ENCODE data around the gene PHACTR3. TPM values are rescaled to one million over a fixed set of nuclear protein-coding genes. Genes with fewer than 3 reads are reported as not detected.

Gene PHACTR3
- total RNA-seq, 1 donor from 2014 or later, result 0.06 TPM

GRCh38 chr20:59733351-59733750 is 129.0 kb downstream of the PHACTR3 start:
- no peak for DNase-seq (ENCODE audit: low read depth)
- TF ChIP-seq, protein P1, sequence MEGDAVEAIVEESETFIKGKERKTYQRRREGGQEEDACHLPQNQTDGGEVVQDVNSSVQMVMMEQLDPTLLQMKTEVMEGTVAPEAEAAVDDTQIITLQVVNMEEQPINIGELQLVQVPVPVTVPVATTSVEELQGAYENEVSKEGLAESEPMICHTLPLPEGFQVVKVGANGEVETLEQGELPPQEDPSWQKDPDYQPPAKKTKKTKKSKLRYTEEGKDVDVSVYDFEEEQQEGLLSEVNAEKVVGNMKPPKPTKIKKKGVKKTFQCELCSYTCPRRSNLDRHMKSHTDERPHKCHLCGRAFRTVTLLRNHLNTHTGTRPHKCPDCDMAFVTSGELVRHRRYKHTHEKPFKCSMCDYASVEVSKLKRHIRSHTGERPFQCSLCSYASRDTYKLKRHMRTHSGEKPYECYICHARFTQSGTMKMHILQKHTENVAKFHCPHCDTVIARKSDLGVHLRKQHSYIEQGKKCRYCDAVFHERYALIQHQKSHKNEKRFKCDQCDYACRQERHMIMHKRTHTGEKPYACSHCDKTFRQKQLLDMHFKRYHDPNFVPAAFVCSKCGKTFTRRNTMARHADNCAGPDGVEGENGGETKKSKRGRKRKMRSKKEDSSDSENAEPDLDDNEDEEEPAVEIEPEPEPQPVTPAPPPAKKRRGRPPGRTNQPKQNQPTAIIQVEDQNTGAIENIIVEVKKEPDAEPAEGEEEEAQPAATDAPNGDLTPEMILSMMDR (conservative IDR thresholded peaks at IDR 0.05; ENCODE audit: low read depth, low read length), result no peak
- H3K4me3 ChIP-seq (ENCODE audit: low read depth, low read length), result no peak overlapping the region

DNA sequence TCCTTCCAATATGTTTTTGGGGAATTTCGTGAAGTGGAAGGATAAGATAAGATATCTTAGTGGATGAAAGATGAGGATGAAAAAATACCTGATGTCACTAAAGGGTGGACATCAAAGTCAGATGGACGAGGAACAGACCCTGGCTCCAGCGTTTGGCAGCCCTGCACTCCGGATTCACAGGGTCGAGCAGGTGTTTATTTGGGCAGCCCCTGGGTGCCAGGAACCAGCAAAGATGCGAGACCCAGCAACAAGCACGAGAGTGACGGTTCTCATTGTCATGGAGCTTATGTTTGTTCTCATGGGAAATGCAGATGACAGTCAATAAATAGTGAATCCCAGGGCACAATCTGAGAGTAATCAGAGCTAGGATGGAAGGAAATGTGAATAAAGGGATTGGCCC is 131.1 kb downstream of the PHACTR3 start:
- H3K4me3 ChIP-seq (ENCODE audit: low read depth, low read length), result no peak overlapping the region
- TF ChIP-seq, protein P1 (conservative IDR thresholded peaks at IDR 0.05; ENCODE audit: low read depth, low read length), result no peak
- DNase-seq (ENCODE audit: low read depth), result no peak

GRCh38 chr20:59735917-59736316 is 131.6 kb downstream of the PHACTR3 start:
- no peak overlapping the region for H3K4me3 ChIP-seq (ENCODE audit: low read depth, low read length)
- DNase-seq (ENCODE audit: low read depth), result no peak
- TF ChIP-seq, protein P1 (conservative IDR thresholded peaks at IDR 0.05; ENCODE audit: low read depth, low read length), result no peak

- no peak overlapping the region for H3K4me3 ChIP-seq (ENCODE audit: low read depth, low read length)
- no peak for DNase-seq (ENCODE audit: low read depth)
- TF ChIP-seq, protein P1 (conservative IDR thresholded peaks at IDR 0.05; ENCODE audit: low read depth, low read length), result no peak
These were observed 132.0 kb downstream of the PHACTR3 start for GRCh38 chr20:59736366-59736765.

DNA sequence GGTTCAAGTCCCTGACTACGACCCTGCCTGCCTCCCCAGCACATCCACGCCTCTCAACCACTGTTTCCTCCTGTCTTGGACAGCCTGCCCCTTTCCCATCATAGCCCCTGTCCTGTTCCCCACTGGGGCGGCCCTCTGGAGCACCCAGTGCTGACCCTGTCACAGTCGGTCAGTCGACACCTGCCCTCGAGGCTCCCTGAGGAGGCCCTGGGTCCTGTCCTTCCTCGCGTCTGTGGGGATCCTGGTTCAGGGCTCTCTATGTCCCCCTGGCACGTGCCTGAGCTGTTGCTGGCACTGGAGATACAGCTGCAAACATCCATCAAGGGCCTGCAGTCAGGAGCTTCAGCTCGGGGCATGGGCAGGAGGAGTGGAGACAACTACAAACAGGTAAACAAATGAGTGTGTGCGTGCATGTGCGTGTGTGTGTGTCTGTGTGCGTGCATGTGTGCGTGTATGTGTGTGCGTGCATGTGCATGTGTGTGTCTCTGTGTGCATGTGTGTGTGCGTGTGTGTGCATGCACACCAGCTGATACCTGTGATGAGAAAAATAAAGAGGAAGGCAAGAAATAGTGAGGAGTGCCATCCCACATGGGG is 132.8 kb downstream of the PHACTR3 start:
- DNase-seq (ENCODE audit: low read depth), result no peak
- TF ChIP-seq, protein P1 (conservative IDR thresholded peaks at IDR 0.05; ENCODE audit: low read depth, low read length), result no peak
- H3K4me3 ChIP-seq (ENCODE audit: low read depth, low read length), result no peak overlapping the region

DNA sequence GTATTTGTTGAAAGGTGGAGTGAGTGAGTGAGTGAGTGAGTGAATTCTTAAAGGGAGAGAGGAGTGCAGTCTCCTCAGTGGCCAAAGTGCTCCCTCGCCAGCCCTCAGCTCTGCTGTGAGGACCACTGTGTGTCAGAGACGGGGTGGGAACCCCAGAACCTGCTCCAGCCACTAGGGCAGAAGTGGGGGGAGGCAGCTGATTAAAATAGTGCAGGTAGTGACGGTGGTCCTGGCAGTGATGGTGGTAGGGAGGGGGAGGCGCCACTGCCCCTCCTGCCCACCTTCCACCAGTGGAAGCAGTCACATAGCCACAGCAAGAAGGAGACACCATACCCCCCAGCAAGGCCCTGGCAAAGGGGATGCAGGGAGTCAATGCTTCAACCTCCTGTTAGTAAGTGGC is 133.5 kb downstream of the PHACTR3 start:
- DNase-seq (ENCODE audit: low read depth), result no peak
- TF ChIP-seq, protein P1 (conservative IDR thresholded peaks at IDR 0.05; ENCODE audit: low read depth, low read length), result no peak
- H3K4me3 ChIP-seq (ENCODE audit: low read depth, low read length), result no peak overlapping the region

- H3K4me3 ChIP-seq (ENCODE audit: low read depth, low read length), result no peak overlapping the region
- DNase-seq (ENCODE audit: low read depth), result no peak
- TF ChIP-seq, protein P1 (conservative IDR thresholded peaks at IDR 0.05; ENCODE audit: low read depth, low read length), result no peak
These were observed 134.5 kb downstream of the PHACTR3 start for GRCh38 chr20:59738851-59739250.
